ENCODE data around the gene C4orf50. TPM values are rescaled to one million over a fixed set of nuclear protein-coding genes. Genes with fewer than 3 reads are reported as not detected.

Gene C4orf50
- total RNA-seq, 2 experiments from 2014 or later = 0.05 TPM

DNA sequence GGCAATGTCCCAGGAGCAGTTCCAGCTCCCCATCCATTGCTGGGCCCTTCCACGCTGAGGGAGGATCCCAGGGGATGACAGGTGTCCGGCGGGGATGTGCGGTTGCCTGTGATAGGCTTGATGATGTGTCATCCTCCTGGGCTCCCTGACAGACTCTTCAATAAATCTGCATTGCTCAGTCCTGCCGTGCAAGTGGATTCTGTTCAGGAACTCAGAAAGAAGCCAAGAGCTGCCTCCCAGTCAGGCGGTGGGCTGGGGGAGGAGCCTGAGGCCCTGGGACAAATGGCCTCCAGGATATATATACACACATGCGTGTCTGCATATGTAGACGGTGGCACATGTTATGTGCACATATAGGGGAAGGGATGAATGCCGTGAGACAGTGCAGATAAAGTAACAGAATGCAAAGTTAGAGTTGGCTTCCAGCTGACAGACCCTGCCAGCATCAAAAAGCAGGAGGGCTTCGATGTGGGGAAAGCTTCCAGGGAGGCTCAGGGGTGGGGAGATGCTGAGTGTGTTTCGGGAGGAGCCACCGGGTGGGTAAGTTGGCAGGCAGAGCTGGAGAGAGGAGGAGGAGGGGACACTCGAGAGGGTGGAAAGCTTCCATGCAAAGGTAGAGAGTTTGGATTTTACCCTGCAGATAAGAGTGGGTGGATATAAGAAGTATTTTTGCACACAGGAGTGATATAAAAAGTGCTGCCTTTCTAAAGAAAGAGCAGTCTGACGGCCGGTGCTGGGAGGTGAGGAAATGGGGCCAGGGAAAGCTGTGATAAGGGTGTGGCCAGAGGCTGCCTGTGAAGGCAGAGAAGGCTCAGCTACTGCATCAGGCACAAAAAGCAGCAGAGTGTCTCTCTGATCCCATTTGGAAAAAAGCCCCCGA is 96.9 kb downstream of the C4orf50 start:
- no peaks in the 10 kb centered on the region for H3K9me3 Mint-ChIP-seq (ENCODE audit: low read depth)
- no peaks in the 10 kb centered on the region for H3K36me3 Mint-ChIP-seq (ENCODE audit: low read depth)
- intact Hi-C loops (cut with DNase I, micrococcal nuclease) = no loop called here
- ATAC-seq (no peak), DNase-seq (no peak)
- H3K4me3 Mint-ChIP-seq = no peak overlapping the region
- CTCF ChIA-PET = no interaction called here
- POLR2A ChIA-PET = no interaction called here
- no peaks in the 10 kb centered on the region for H3K4me1 Mint-ChIP-seq
- peaks cover 16% of the 10 kb centered on the region for H3K27me3 Mint-ChIP-seq
- no peak overlapping the region for H3K27ac Mint-ChIP-seq

DNA sequence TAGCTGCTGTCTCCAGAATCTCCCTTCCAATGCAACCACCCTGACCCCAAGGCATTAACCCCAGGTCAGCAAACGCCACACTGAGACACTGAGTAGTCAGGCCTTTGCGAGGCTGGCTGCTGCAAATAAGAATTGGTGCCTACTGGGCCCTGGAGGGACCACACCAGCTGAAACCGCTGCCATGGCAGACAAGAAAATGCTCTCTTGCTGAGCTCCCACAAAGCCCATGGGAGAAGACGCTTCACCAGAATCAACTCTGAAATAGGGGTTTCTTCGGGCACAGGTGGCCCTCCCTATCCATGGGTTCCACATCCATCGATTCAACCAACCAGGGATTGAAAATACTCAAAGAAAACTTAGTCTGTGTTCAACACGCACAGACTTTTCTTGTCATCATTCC is 98.7 kb downstream of the C4orf50 start:
- DNase-seq = no peak
- Mint-ChIP-seq H3K27ac (no peak overlapping the region), H3K36me3 (ENCODE audit: low read depth) (no peaks in the 10 kb centered on the region), H3K4me3 (no peak overlapping the region), H3K4me1 (no peaks in the 10 kb centered on the region), H3K27me3 (peaks cover 16% of the 10 kb centered on the region), H3K9me3 (ENCODE audit: low read depth) (no peaks in the 10 kb centered on the region)
- no peak for ATAC-seq
- intact Hi-C loops (cut with DNase I, micrococcal nuclease) = no loop called here
- ChIA-PET CTCF (no interaction called here), POLR2A (no interaction called here)

- H3K9me3 Mint-ChIP-seq (ENCODE audit: low read depth) = no peaks in the 10 kb centered on the region
- no peaks in the 10 kb centered on the region for H3K4me1 Mint-ChIP-seq
- intact Hi-C loops (cut with DNase I, micrococcal nuclease) = no loop called here
- H3K27me3 Mint-ChIP-seq = peaks cover 16% of the 10 kb centered on the region
- no peak for ATAC-seq
- no peak overlapping the region for H3K4me3 Mint-ChIP-seq
- ChIA-PET POLR2A (no interaction called here), CTCF (no interaction called here)
- no peaks in the 10 kb centered on the region for H3K36me3 Mint-ChIP-seq (ENCODE audit: low read depth)
- no peak overlapping the region for H3K27ac Mint-ChIP-seq
- DNase-seq = no peak
Observed at GRCh38 chr4:5919044-5919443, 99.2 kb downstream of the C4orf50 start.

DNA sequence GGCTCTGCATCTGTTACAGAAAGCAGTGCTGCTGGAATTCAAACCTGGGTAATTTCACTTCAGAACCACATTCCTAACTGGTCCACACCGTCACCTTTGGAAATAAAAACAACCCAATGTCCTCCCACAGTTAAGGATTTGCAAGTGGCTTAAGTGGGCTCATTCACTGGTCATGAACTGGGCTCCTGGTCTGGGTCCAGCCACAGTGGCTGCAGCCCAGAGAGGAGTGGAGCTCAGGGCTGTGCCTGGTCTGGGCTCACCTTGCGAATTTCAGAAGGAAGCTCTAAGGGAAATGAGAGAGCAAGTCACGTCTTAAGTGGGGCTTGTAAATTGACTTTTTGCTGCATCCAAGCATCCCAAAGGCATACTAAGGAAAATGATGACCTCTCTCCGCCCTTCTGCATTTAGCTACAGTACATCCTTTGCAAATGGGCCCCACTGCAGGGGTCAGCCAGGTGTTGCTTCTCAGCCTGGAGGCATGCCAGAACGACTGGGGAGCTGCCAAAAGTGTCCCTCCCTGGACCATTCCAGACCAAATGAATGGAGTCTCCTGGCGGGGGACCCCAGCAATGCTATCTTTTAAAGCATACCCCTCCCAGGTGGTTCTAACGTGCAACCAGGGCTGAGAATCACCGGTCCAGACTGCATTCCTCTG is 99.8 kb downstream of the C4orf50 start:
- intact Hi-C loops (cut with DNase I, micrococcal nuclease) = no loop called here
- Mint-ChIP-seq H3K4me1 (no peaks in the 10 kb centered on the region), H3K27me3 (peaks cover 16% of the 10 kb centered on the region), H3K4me3 (no peak overlapping the region), H3K27ac (no peak overlapping the region), H3K36me3 (ENCODE audit: low read depth) (no peaks in the 10 kb centered on the region), H3K9me3 (ENCODE audit: low read depth) (peaks cover 2% of the 10 kb centered on the region)
- ChIA-PET CTCF (interaction anchor here (0.7 kb wide), 1 partner anchor 169 kb away, joined by 3 read pairs; no protein-coding TSS in a partner anchor), POLR2A (no interaction called here)
- no peak for DNase-seq
- no peak for ATAC-seq

DNA sequence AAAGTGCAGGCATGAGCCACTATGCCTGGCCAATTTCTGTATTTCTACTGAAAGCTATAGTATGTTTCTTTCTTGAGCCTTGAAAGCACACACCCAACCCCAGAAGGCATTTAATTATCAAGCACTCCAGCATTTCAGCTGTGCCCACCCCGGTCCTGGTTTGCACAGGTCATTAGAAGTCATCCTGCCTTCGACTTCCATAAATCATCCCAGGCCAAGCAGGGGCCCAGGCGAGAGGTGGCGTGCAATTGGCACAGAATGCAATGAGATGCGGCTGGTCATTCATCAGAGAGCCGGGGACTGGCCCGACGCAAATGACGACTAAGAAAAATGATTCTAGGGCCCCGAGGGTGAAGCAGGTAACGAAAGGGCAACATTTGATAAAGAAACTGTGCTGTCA is 100.6 kb downstream of the C4orf50 start:
- DNase-seq = no peak
- Mint-ChIP-seq H3K36me3 (ENCODE audit: low read depth) (no peaks in the 10 kb centered on the region), H3K9me3 (ENCODE audit: low read depth) (peaks cover 2% of the 10 kb centered on the region), H3K27me3 (peaks cover 14% of the 10 kb centered on the region), H3K4me1 (no peaks in the 10 kb centered on the region), H3K27ac (no peak overlapping the region), H3K4me3 (no peak overlapping the region)
- intact Hi-C loops (cut with DNase I, micrococcal nuclease) = no loop called here
- CTCF ChIA-PET = no interaction called here
- no peak for ATAC-seq
- POLR2A ChIA-PET = no interaction called here

GRCh38 chr4:5916229-5916628 is 102.0 kb downstream of the C4orf50 start:
- intact Hi-C loops (cut with DNase I, micrococcal nuclease) = no loop called here
- Mint-ChIP-seq H3K36me3 (ENCODE audit: low read depth) (no peaks in the 10 kb centered on the region), H3K4me1 (no peaks in the 10 kb centered on the region), H3K9me3 (ENCODE audit: low read depth) (peaks cover 4% of the 10 kb centered on the region), H3K4me3 (no peak overlapping the region), H3K27me3 (peaks cover 10% of the 10 kb centered on the region), H3K27ac (no peak overlapping the region)
- POLR2A ChIA-PET = no interaction called here
- CTCF ChIA-PET = no interaction called here
- ATAC-seq = no peak
- no peak for DNase-seq

DNA sequence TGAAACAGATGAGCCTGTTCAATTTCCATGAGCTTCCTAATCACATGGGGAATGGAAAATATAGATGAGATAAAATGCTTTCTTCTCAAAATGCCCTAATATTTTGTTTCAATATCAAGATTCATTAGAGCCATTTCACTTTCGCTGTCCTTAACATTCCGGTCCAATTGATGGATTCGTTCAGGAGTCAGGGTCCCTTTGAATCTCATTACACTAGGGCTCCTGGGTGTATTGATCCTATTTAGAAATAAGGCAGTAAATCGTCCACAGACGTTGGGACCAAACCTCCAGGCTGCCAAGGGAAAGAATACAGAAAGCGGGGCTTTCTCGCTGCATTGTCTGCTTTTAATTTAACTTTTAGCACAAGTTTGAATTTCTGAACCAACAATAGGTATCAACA is 104.8 kb downstream of the C4orf50 start:
- ChIA-PET POLR2A (no interaction called here), CTCF (no interaction called here)
- H3K36me3 Mint-ChIP-seq (ENCODE audit: low read depth) = no peaks in the 10 kb centered on the region
- ATAC-seq = no peak
- H3K27ac Mint-ChIP-seq = no peak overlapping the region
- H3K4me3 Mint-ChIP-seq = no peak overlapping the region
- peaks cover 7% of the 10 kb centered on the region for H3K9me3 Mint-ChIP-seq (ENCODE audit: low read depth)
- intact Hi-C loops (cut with DNase I, micrococcal nuclease) = no loop called here
- no peaks in the 10 kb centered on the region for H3K4me1 Mint-ChIP-seq
- H3K27me3 Mint-ChIP-seq = peaks cover 9% of the 10 kb centered on the region
- no peak for DNase-seq

DNA sequence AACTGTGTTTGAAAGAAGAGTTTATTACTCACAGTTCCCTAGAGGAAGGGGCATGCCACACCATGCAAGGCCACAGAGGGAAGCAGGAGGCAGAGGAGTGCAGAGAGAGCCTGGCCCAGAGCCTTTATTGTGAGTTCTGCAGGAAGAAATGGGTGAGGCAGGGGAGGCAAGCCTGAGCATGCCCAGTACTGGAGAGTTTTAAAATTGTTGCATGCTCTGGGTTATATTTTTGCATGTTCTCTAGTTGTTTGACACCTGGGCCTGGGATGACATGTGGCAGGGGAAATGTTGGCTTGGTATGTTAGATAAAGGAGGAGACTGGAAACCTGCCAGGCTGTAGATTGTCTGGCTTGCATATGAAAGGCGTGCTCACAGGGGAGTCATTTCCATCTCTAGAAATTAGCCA is 105.6 kb downstream of the C4orf50 start:
- Mint-ChIP-seq H3K9me3 (ENCODE audit: low read depth) (peaks cover 8% of the 10 kb centered on the region), H3K27me3 (peaks cover 7% of the 10 kb centered on the region), H3K4me3 (no peak overlapping the region), H3K36me3 (ENCODE audit: low read depth) (no peaks in the 10 kb centered on the region), H3K27ac (no peak overlapping the region), H3K4me1 (no peaks in the 10 kb centered on the region)
- ChIA-PET POLR2A (no interaction called here), CTCF (no interaction called here)
- no peak for DNase-seq
- intact Hi-C loops (cut with DNase I, micrococcal nuclease) = no loop called here
- ATAC-seq = no peak

DNA sequence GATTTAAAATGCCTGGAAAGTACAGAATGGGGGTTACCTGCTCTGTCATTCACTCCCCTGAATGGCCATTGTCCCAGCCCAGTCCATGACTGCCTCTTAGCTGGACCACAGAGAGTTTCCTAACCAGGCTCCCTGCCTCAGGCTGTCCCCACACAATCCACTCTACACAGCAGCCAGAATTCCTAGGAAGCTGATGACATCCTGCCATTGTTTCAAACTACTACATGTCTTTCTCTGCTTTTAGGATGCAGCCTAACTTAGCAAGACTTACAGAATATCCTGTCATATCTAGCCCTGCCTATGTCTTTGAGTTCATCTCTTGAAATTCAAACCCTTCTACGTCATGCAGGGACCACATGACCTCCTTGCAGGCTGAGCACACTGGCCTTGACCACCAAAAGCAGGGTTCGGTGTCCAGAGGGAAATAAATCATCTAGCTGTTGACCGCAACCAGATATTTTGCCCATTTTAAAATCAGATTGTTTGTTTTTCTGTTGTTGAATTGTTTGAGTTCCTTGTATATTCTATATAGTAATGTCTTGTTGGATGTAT is 109.3 kb downstream of the C4orf50 start:
- POLR2A ChIA-PET = no interaction called here
- no peak overlapping the region for H3K4me3 Mint-ChIP-seq
- intact Hi-C loops (cut with DNase I, micrococcal nuclease) = no loop called here
- H3K4me1 Mint-ChIP-seq = no peaks in the 10 kb centered on the region
- H3K27ac Mint-ChIP-seq = no peak overlapping the region
- peaks cover 12% of the 10 kb centered on the region for H3K9me3 Mint-ChIP-seq (ENCODE audit: low read depth)
- ATAC-seq = no peak
- CTCF ChIA-PET = no interaction called here
- H3K36me3 Mint-ChIP-seq (ENCODE audit: low read depth) = no peaks in the 10 kb centered on the region
- no peak for DNase-seq
- peaks cover 25% of the 10 kb centered on the region for H3K27me3 Mint-ChIP-seq

DNA sequence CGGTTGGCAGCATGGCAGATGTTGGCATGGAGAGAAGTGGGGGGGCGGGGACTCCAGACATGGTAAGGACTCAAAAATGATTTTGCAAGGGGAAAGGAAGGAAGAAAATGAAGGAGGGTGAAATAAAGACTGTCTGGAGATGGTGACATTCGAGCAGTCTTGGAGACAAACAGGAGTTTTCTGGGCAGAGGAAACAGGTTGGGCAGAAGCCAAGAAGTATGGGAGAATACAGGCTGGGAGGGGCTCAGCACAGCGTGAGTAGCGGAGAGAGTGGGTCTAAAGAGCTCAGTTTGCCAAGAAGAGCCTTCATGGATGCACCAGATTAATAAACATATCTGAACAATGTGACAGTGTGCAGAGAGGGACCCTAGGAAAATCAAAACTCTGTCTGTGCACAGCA is 112.0 kb downstream of the C4orf50 start:
- no peak overlapping the region for H3K4me3 Mint-ChIP-seq
- DNase-seq (no peak), ATAC-seq (no peak)
- POLR2A ChIA-PET = no interaction called here
- intact Hi-C loops (cut with DNase I, micrococcal nuclease) = no loop called here
- no peaks in the 10 kb centered on the region for H3K36me3 Mint-ChIP-seq (ENCODE audit: low read depth)
- peaks cover 29% of the 10 kb centered on the region for H3K27me3 Mint-ChIP-seq
- CTCF ChIA-PET = interaction anchor here (0.5 kb wide), 1 partner anchor 410 kb away, joined by 6 read pairs; no protein-coding TSS in a partner anchor
- peaks cover 8% of the 10 kb centered on the region for H3K9me3 Mint-ChIP-seq (ENCODE audit: low read depth)
- no peaks in the 10 kb centered on the region for H3K4me1 Mint-ChIP-seq
- H3K27ac Mint-ChIP-seq = no peak overlapping the region

- ATAC-seq (no peak), DNase-seq (no peak)
- POLR2A ChIA-PET = no interaction called here
- H3K36me3 Mint-ChIP-seq (ENCODE audit: low read depth) = no peaks in the 10 kb centered on the region
- no peak overlapping the region for H3K27ac Mint-ChIP-seq
- no peak overlapping the region for H3K4me3 Mint-ChIP-seq
- H3K27me3 Mint-ChIP-seq = peaks cover 28% of the 10 kb centered on the region
- intact Hi-C loops (cut with DNase I, micrococcal nuclease) = no loop called here
- no peaks in the 10 kb centered on the region for H3K4me1 Mint-ChIP-seq
- peaks cover 8% of the 10 kb centered on the region for H3K9me3 Mint-ChIP-seq (ENCODE audit: low read depth)
- CTCF ChIA-PET = no interaction called here
Observed at GRCh38 chr4:5905714-5906113, 112.5 kb downstream of the C4orf50 start.

DNA sequence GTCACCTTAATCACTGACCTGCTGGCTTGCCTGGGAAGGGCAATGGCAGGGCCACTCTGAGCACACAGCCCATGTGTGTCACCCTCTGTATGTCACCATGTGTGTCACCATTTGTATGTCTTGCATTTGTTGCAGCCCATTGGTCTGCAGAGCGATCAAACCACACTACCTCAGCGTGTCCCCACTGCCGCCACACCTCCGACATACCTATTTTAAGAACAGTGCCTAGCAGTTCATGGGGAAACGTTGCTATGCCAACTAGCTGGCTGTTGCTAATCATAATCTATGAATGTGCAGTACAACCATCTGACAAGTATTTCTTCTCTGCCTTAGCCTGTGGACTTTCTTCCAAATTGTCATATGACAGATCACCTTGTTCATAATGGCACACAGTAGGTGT is 117.4 kb downstream of the C4orf50 start:
- intact Hi-C loops (cut with DNase I, micrococcal nuclease) = loop anchor here in 1 of 2 experiments (1.0 kb wide), 1 partner anchor 16 kb away; no protein-coding TSS in a partner anchor
- Mint-ChIP-seq H3K27ac (no peak overlapping the region), H3K9me3 (ENCODE audit: low read depth) (peaks cover 3% of the 10 kb centered on the region), H3K36me3 (ENCODE audit: low read depth) (no peaks in the 10 kb centered on the region), H3K4me3 (no peak overlapping the region), H3K4me1 (no peaks in the 10 kb centered on the region), H3K27me3 (peaks cover 27% of the 10 kb centered on the region)
- no peak for DNase-seq
- CTCF ChIA-PET = no interaction called here
- no peak for ATAC-seq
- POLR2A ChIA-PET = no interaction called here
